Measurements from ENCODE around the gene ZNF518A.

ZNF518A gene

GRCh38 chr10:96129387-96130325 lies at the start of gene ZNF518A:
ZNF518A (plus strand) TSS chr10:96130297; CDS start chr10:96156323, 26,026 bp downstream.
- Histone ChIP-seq H3K9ac (ENCODE audit: low read length) (peak within 1 kb of the TSS; percentile 64), H3K4me1 (ENCODE audit: insufficient read depth, low read length) (peaks cover 13% of the 10 kb centered on the region), H3K4me3 (ENCODE audit: low read depth in 1 of 2, low read length in 2 of 2) (peak within 1 kb of the TSS; percentile 63 to 94), H3K36me3 (ENCODE audit: insufficient read depth, low read length) (peaks cover 13% of the 10 kb centered on the region), H3K27ac (ENCODE audit: low read depth, low read length) (peak within 1 kb of the TSS; percentile 74), H3K27me3 (ENCODE audit: control insufficient read depth in 1 of 2, insufficient read depth in 2 of 2, low read length in 2 of 2) (peaks cover 0 to 16% of the 10 kb centered on the region in 2 donors), H3K9me3 (ENCODE audit: low read length) (peaks cover 5% of the 10 kb centered on the region)

DNA sequence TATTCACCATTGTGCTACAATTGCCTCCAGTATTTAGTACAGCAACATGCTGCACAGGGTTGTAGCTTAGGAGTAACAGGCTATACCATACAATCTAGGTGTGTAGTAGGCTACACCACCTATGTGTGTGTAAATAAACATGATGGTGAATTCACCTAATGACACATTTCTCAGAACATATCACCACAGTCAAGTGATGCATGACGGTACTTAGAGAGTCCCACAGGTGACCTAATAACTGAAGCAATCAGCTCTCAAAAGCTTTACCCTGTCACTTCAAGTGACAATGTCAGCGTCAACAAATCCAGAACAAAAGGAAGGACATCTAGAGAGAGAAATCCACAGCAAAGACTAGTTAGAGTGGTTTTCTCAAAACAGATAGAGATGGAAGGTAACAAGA lies 47.9 kb upstream of the ZNF518A start:
- no peaks in the 10 kb centered on the region for H3K4me1 ChIP-seq (ENCODE audit: insufficient read depth, low read length)
- no peaks in the 10 kb centered on the region for H3K36me3 ChIP-seq (ENCODE audit: insufficient read depth, low read length)
- no peak overlapping the region for H3K9ac ChIP-seq (ENCODE audit: low read length)
- H3K9me3 ChIP-seq (ENCODE audit: low read length) = no peaks in the 10 kb centered on the region
- no peak overlapping the region for H3K27ac ChIP-seq (ENCODE audit: low read depth, low read length)
- no peak overlapping the region for H3K4me3 ChIP-seq (ENCODE audit: low read depth in 1 of 2, low read length in 2 of 2)
- no peaks in the 10 kb centered on the region for H3K27me3 ChIP-seq (ENCODE audit: control insufficient read depth in 1 of 2, insufficient read depth in 2 of 2, low read length in 2 of 2)

DNA sequence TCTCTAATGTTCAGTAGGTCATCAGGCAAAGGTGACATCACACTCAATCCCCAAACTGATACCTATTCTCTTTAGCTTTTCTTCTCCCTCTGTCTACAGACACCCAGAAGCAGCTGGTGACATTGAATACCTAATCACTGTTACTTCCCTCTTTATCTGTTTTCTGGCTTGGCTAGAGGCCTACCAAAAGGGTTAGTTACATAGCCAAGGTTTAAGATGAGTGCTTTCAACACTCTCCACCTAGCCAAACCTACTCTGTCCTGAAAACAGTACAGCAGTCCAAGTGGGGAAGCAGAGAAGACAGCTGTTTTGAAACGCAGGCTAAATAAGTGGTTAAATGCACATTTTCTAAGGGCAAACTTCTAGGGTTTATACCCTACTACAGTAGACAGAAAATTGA lies 47.3 kb upstream of the ZNF518A start:
- H3K9ac ChIP-seq (ENCODE audit: low read length) = no peak overlapping the region
- no peaks in the 10 kb centered on the region for H3K4me1 ChIP-seq (ENCODE audit: insufficient read depth, low read length)
- H3K27ac ChIP-seq (ENCODE audit: low read depth, low read length) = no peak overlapping the region
- no peaks in the 10 kb centered on the region for H3K9me3 ChIP-seq (ENCODE audit: low read length)
- no peaks in the 10 kb centered on the region for H3K36me3 ChIP-seq (ENCODE audit: insufficient read depth, low read length)
- no peaks in the 10 kb centered on the region for H3K27me3 ChIP-seq (ENCODE audit: control insufficient read depth in 1 of 2, insufficient read depth in 2 of 2, low read length in 2 of 2)
- no peak overlapping the region for H3K4me3 ChIP-seq (ENCODE audit: low read depth in 1 of 2, low read length in 2 of 2)

GRCh38 chr10:96089116-96089515 lies 41.0 kb upstream of the ZNF518A start:
- Histone ChIP-seq H3K4me1 (ENCODE audit: insufficient read depth, low read length) (peaks cover 5% of the 10 kb centered on the region), H3K9ac (ENCODE audit: low read length) (no peak overlapping the region), H3K4me3 (ENCODE audit: low read depth in 1 of 2, low read length in 2 of 2) (peak overlapping the region; percentile 88 to 90), H3K27me3 (ENCODE audit: control insufficient read depth in 1 of 2, insufficient read depth in 2 of 2, low read length in 2 of 2) (peaks cover 0 to 8% of the 10 kb centered on the region in 2 donors), H3K9me3 (ENCODE audit: low read length) (no peaks in the 10 kb centered on the region), H3K36me3 (ENCODE audit: insufficient read depth, low read length) (no peaks in the 10 kb centered on the region), H3K27ac (ENCODE audit: low read depth, low read length) (no peak overlapping the region)

GRCh38 chr10:96089670-96090462 lies 40.2 kb upstream of the ZNF518A start:
- Histone ChIP-seq H3K27me3 (ENCODE audit: control insufficient read depth in 1 of 2, insufficient read depth in 2 of 2, low read length in 2 of 2) (peaks cover 0 to 8% of the 10 kb centered on the region in 2 donors), H3K4me3 (ENCODE audit: low read depth in 1 of 2, low read length in 2 of 2) (peak overlapping the region; percentile 88 to 90), H3K4me1 (ENCODE audit: insufficient read depth, low read length) (peaks cover 5% of the 10 kb centered on the region), H3K27ac (ENCODE audit: low read depth, low read length) (peak overlapping the region; percentile 71), H3K36me3 (ENCODE audit: insufficient read depth, low read length) (no peaks in the 10 kb centered on the region), H3K9me3 (ENCODE audit: low read length) (no peaks in the 10 kb centered on the region), H3K9ac (ENCODE audit: low read length) (peak overlapping the region; percentile 23)

DNA sequence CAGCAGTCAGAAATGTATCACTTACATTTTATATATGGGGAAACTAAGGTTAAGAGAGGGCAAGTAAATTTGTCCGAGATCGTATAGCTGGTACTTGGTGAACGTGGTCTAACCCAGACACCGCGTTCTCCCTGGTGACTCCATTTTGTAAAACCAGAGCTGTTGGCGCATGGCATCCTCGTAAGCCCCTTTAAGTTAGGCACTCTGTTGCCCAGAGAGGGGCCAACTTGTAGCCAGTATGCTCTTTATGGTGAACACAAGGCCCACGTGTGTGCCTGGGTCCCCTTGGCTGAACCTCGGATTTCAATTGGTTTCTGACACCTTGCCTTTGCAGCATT lies 39.7 kb upstream of the ZNF518A start:
- H3K27ac ChIP-seq (ENCODE audit: low read depth, low read length) = peak overlapping the region; percentile 71
- H3K9ac ChIP-seq (ENCODE audit: low read length) = no peak overlapping the region

DNA sequence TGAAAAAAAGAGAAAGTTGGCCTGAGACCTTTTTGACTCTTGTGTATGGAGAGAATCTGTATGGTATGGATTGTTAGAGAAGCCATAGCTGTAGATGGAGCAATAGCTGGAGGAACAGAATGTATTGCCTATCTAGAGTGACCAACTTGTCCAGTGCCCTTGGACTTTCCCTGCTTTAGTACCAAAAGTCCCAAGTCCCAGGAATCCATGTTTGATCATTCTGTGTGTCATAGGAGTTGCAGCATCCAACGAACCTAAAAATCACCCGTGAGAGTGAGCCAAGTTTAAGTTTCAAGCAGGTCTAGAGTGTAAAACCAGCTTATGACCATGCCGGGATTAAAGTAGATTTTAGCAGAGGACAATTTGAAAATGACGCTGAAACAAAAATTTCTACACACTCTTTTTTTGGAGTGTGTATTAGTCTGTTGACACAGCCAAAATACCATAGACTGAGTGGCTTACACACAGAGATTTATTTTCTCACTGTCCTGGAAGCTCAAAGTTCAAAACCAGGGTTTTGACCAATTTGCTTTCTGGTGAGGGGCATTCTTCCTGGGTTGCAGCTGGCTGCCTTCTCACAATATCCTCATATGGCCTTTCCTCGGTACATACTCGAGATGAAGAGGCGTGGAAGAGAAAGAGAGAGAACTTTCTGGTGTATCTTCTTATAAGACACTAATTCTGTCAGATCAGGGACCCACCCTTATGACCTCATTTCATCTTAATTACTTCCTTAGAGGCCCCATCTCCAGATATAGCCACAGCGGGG lies 36.9 kb upstream of the ZNF518A start:
- Histone ChIP-seq H3K9me3 (ENCODE audit: low read length) (no peaks in the 10 kb centered on the region), H3K27me3 (ENCODE audit: control insufficient read depth in 1 of 2, insufficient read depth in 2 of 2, low read length in 2 of 2) (peaks cover 4 to 12% of the 10 kb centered on the region in 2 donors), H3K4me1 (ENCODE audit: insufficient read depth, low read length) (peaks cover 5% of the 10 kb centered on the region), H3K4me3 (ENCODE audit: low read depth in 1 of 2, low read length in 2 of 2) (no peak overlapping the region), H3K9ac (ENCODE audit: low read length) (no peak overlapping the region), H3K36me3 (ENCODE audit: insufficient read depth, low read length) (no peaks in the 10 kb centered on the region), H3K27ac (ENCODE audit: low read depth, low read length) (no peak overlapping the region)

More for the DNA sequence above, 39.7 kb upstream of the ZNF518A start:
- Histone ChIP-seq H3K36me3 (ENCODE audit: insufficient read depth, low read length) (no peaks in the 10 kb centered on the region), H3K27me3 (ENCODE audit: control insufficient read depth in 1 of 2, insufficient read depth in 2 of 2, low read length in 2 of 2) (peaks cover 4 to 8% of the 10 kb centered on the region in 2 donors), H3K4me1 (ENCODE audit: insufficient read depth, low read length) (peaks cover 5% of the 10 kb centered on the region), H3K9me3 (ENCODE audit: low read length) (no peaks in the 10 kb centered on the region), H3K4me3 (ENCODE audit: low read depth in 1 of 2, low read length in 2 of 2) (peak overlapping the region; percentile 88 to 90)

DNA sequence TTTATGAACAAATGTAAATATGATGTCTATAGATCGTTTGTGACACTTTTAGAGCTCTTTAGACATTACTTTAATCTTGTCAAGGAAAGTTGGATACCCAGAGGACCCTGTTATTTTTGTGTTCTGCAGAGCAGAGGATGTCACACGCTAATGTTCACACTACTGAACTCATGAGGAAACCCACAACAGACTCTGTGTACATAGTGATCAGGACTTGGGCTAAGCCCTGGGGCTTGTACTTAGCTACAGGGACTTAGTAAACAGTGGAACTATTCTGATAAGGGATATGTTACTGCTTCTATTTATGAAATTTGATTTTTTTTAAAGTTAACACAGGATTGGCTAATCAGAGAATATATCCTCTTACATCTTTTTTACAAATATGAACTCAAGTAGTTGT lies 36.1 kb upstream of the ZNF518A start:
- Histone ChIP-seq H3K27ac (ENCODE audit: low read depth, low read length) (no peak overlapping the region), H3K36me3 (ENCODE audit: insufficient read depth, low read length) (no peaks in the 10 kb centered on the region), H3K9me3 (ENCODE audit: low read length) (no peaks in the 10 kb centered on the region), H3K4me3 (ENCODE audit: low read depth in 1 of 2, low read length in 2 of 2) (no peak overlapping the region), H3K27me3 (ENCODE audit: control insufficient read depth in 1 of 2, insufficient read depth in 2 of 2, low read length in 2 of 2) (peaks cover 4 to 12% of the 10 kb centered on the region in 2 donors), H3K4me1 (ENCODE audit: insufficient read depth, low read length) (peaks cover 5% of the 10 kb centered on the region), H3K9ac (ENCODE audit: low read length) (no peak overlapping the region)

GRCh38 chr10:96096958-96097357 lies 33.1 kb upstream of the ZNF518A start:
- no peak overlapping the region for H3K9ac ChIP-seq (ENCODE audit: low read length)
- peaks cover 4 to 12% of the 10 kb centered on the region in 2 donors for H3K27me3 ChIP-seq (ENCODE audit: control insufficient read depth in 1 of 2, insufficient read depth in 2 of 2, low read length in 2 of 2)

DNA sequence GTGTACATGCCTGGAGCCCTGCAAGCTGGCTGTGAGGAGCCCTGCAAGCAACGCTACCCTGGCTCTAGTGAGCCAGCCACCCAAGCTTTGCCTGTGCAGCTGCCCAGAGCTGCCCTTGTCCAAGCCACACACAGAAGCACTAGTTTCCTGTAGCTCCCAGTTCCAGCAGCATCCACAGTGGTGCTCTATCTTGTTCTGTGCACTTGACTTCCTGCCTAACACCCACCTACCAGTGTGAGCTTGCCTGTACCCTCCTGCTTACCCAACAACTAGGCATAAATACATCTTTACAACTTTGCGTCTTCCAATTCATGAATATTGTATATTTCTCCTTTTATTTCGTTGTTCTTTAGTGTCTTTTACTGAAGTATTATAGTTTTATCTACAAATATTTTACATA lies 32.2 kb upstream of the ZNF518A start:
- Histone ChIP-seq H3K4me3 (ENCODE audit: low read depth in 1 of 2, low read length in 2 of 2) (no peak overlapping the region), H3K9me3 (ENCODE audit: low read length) (no peaks in the 10 kb centered on the region), H3K36me3 (ENCODE audit: insufficient read depth, low read length) (no peaks in the 10 kb centered on the region), H3K27me3 (ENCODE audit: control insufficient read depth in 1 of 2, insufficient read depth in 2 of 2, low read length in 2 of 2) (peaks cover 4 to 11% of the 10 kb centered on the region in 2 donors), H3K4me1 (ENCODE audit: insufficient read depth, low read length) (no peaks in the 10 kb centered on the region), H3K27ac (ENCODE audit: low read depth, low read length) (no peak overlapping the region), H3K9ac (ENCODE audit: low read length) (no peak overlapping the region)

More at GRCh38 chr10:96096958-96097357, 33.1 kb upstream of the ZNF518A start:
- H3K4me1 ChIP-seq (ENCODE audit: insufficient read depth, low read length) = no peaks in the 10 kb centered on the region
- no peaks in the 10 kb centered on the region for H3K9me3 ChIP-seq (ENCODE audit: low read length)
- H3K36me3 ChIP-seq (ENCODE audit: insufficient read depth, low read length) = no peaks in the 10 kb centered on the region
- no peak overlapping the region for H3K27ac ChIP-seq (ENCODE audit: low read depth, low read length)
- no peak overlapping the region for H3K4me3 ChIP-seq (ENCODE audit: low read depth in 1 of 2, low read length in 2 of 2)

- Histone ChIP-seq H3K36me3 (ENCODE audit: insufficient read depth, low read length) (no peaks in the 10 kb centered on the region), H3K4me3 (ENCODE audit: low read depth in 1 of 2, low read length in 2 of 2) (no peak overlapping the region), H3K4me1 (ENCODE audit: insufficient read depth, low read length) (no peaks in the 10 kb centered on the region), H3K27me3 (ENCODE audit: control insufficient read depth in 1 of 2, insufficient read depth in 2 of 2, low read length in 2 of 2) (peaks cover 0 to 10% of the 10 kb centered on the region in 2 donors), H3K9me3 (ENCODE audit: low read length) (peaks cover 8% of the 10 kb centered on the region), H3K9ac (ENCODE audit: low read length) (no peak overlapping the region), H3K27ac (ENCODE audit: low read depth, low read length) (no peak overlapping the region)
Measured at GRCh38 chr10:96107623-96108038, 22.5 kb upstream of the ZNF518A start.
